Measurements from ENCODE around the gene CDKN3. TPM values are rescaled to one million over a fixed set of nuclear protein-coding genes. Genes with fewer than 3 reads are reported as not detected.

The CDKN3 gene
- total RNA-seq, 2 donors from 2014 or later = 2.6 to 20.6 TPM

DNA sequence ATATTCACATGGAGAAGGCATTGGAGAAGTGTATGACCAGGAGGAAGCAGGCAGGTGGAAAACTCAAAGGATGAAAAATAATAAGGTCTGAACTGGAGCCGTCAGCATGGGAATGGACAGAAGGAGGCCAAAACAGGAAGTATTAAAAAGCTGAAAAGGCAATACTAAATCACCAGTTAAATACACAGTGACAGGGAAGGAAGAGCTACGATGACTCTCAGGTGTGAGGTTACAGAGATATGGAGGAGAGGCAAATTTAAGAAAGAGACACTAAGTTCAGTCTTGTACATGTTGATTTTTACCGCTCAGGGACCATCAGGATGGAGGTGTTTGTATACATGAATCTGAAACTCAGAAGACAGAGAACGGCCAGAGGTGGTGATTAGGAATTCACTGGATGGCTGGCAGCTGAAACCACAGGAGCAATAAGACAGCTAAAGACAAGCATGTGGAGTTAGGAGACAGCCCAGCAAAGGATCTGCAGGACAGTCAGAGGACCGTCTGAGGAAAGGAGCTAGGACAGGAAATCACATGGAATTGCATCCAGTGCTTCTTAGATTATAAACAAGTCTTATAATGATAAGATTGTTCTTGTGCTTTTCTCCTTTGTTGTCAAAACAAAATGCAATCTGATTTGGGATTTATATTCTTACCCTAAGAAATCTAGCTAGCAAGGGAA lies 33.9 kb upstream of the CDKN3 start:
- no peak for DNase-seq (ENCODE audit: low spot score)

DNA sequence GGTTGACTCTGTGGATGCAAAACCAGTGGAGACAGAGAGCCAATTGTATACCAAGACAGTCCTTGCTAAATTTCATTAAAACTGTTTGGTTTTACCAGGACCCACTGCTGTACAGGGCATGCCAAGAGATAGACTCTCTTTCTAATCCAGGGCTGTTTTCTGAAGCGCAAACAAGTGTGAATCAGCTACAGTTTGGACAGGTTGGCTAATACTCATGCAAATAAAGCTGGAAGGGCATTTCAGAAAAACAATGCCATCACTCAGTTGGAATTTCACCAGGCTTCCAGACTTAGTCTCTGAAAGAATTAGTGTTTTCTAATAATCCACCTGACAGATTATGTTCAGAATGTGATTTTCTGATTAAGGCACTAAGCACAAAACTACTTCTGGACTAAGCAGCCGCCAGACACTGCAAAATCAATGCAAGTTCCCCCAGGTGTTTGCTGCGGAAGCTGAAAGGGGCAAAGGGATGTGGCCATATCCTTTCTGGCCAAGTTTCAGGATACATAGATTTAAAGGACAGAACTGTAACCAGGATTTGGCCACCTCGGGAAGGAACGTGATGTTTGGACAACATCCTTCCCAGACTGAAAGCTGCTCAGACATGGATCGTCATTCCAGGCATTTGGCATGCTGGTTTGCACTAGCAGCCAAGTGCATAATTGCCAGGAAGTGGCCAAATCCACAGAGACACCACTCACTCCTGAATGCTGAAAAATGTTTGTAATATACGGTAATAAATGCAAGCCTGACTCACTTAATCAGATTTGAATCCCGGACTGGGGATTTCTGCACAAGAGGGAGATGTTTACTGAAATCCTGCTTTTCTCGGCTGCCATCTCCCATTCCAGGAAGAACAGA lies 32.0 kb upstream of the CDKN3 start:
- Histone ChIP-seq H3K9me3 (no peaks in the 10 kb centered on the region), H3K4me3 (no peak overlapping the region), H3K4me1 (replicated peaks) (no peaks in the 10 kb centered on the region), H3K27ac (no peak overlapping the region), H3K27me3 (replicated peaks; ENCODE audit: insufficient read depth) (no peaks in the 10 kb centered on the region), H3K36me3 (no peaks in the 10 kb centered on the region)
- TF ChIP-seq POLR2A (IDR thresholded peaks at IDR 0.05) (no peak), POLR2AphosphoS5 (IDR thresholded peaks at IDR 0.05) (peak; percentile 34)
- peak; percentile 15 for DNase-seq (ENCODE audit: low spot score)
- intact Hi-C loops (cut with DNase I) = loop anchor here (5.0 kb wide), 1 partner anchor 128 kb away; no protein-coding TSS in a partner anchor
- 18% methylated on average over 9 of the region's 9 CpGs for WGBS

More for the DNA sequence above, 33.9 kb upstream of the CDKN3 start:
- no peaks in the 10 kb centered on the region for H3K4me1 ChIP-seq (replicated peaks)
- no peaks in the 10 kb centered on the region for H3K9me3 ChIP-seq
- H3K27ac ChIP-seq = no peak overlapping the region
- TF ChIP-seq, protein P1, sequence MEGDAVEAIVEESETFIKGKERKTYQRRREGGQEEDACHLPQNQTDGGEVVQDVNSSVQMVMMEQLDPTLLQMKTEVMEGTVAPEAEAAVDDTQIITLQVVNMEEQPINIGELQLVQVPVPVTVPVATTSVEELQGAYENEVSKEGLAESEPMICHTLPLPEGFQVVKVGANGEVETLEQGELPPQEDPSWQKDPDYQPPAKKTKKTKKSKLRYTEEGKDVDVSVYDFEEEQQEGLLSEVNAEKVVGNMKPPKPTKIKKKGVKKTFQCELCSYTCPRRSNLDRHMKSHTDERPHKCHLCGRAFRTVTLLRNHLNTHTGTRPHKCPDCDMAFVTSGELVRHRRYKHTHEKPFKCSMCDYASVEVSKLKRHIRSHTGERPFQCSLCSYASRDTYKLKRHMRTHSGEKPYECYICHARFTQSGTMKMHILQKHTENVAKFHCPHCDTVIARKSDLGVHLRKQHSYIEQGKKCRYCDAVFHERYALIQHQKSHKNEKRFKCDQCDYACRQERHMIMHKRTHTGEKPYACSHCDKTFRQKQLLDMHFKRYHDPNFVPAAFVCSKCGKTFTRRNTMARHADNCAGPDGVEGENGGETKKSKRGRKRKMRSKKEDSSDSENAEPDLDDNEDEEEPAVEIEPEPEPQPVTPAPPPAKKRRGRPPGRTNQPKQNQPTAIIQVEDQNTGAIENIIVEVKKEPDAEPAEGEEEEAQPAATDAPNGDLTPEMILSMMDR (IDR thresholded peaks at IDR 0.05) = no peak
- TF ChIP-seq POLR2A (IDR thresholded peaks at IDR 0.05) (no peak), POLR2AphosphoS5 (IDR thresholded peaks at IDR 0.05) (no peak)
- H3K4me3 ChIP-seq = no peak overlapping the region
- H3K36me3 ChIP-seq = no peaks in the 10 kb centered on the region
- WGBS = 53% methylated on average over 5 of the region's 5 CpGs
- intact Hi-C loops (cut with DNase I) = no loop called here
- no peaks in the 10 kb centered on the region for H3K27me3 ChIP-seq (replicated peaks; ENCODE audit: insufficient read depth)

DNA sequence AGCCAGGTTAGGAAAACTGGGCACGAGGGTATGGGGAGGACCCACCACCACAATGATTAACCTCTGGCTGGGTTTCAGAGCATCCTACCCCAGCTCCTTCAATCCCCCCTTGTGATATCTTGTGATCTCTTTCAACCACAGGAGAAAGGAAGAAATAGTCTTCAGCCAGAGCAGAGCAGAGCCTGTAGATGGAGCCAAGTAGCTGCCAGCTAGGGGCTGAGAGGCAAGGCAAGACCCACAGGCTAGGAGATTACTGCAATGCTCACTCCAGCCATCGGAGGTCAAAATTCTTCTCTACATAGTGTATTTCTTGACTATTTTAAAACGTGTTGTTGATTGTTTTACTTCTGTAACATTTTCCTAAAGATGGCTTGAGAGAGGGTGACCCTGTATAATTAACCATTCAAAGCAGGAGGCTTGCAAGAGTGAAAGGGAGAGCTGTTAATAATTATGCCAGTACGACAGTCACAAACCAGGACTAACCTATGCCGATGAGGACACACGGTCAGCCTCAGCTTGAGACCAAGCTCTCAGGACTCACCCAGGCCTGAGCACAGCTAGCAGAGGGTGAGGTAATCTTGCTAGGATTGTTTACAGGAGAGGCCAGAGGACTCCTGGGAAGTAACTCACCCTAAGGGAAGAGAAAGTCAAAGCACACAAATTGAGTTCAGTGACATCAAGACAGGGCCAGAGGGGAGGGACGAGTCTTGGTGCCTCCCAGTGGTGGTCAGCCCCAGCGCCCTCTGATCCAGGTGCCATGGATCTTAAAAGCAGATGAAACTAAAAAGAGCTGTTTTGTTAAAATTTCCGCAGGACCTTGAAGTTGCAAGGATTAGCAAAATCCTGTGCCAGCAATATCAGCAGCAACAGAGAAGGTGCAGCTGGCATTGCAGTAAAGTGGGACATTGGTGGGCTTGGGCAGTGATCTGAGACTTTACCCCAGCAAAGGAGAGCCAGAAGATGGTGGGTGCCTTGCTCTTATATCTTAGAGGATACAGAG lies 29.8 kb upstream of the CDKN3 start:
- H3K9me3 ChIP-seq = no peaks in the 10 kb centered on the region
- H3K27me3 ChIP-seq (replicated peaks; ENCODE audit: insufficient read depth) = no peaks in the 10 kb centered on the region
- TF ChIP-seq, protein P1 (IDR thresholded peaks at IDR 0.05) = no peak
- TF ChIP-seq POLR2AphosphoS5 (IDR thresholded peaks at IDR 0.05) = no peak
- TF ChIP-seq POLR2A (IDR thresholded peaks at IDR 0.05) = no peak
- H3K27ac ChIP-seq = no peak overlapping the region
- DNase-seq (ENCODE audit: low spot score) = no peak
- intact Hi-C loops (cut with DNase I) = loop anchor here (5.0 kb wide), 1 partner anchor 125 kb away; no protein-coding TSS in a partner anchor
- 64% methylated on average over 9 of the region's 9 CpGs for WGBS
- H3K4me3 ChIP-seq = no peak overlapping the region
- H3K4me1 ChIP-seq (replicated peaks) = no peaks in the 10 kb centered on the region
- no peaks in the 10 kb centered on the region for H3K36me3 ChIP-seq

DNA sequence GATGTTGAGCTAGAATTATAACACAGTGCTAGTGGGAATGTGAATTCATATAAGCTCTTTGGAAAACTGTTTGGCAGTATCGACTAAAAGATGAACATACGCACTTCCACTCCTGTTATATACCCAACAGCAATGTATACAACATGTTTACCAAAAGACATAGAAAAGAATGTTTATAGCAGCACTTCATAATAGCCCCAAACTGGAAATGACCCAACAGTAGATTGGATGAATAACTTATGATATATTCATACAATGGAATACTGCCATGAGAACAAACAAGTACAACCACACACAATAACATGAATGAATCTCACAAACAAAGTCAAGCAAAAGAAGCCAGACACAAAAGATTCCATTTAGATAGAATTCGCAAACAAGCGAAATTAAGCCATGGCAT lies 28.5 kb upstream of the CDKN3 start:
- Histone ChIP-seq H3K36me3 (no peaks in the 10 kb centered on the region), H3K4me3 (no peak overlapping the region), H3K4me1 (replicated peaks) (no peaks in the 10 kb centered on the region), H3K27me3 (replicated peaks; ENCODE audit: insufficient read depth) (no peaks in the 10 kb centered on the region), H3K9me3 (no peaks in the 10 kb centered on the region), H3K27ac (no peak overlapping the region)
- WGBS = 66% methylated on average over 4 of the region's 4 CpGs
- no peak for DNase-seq (ENCODE audit: low spot score)
- TF ChIP-seq POLR2AphosphoS5 (IDR thresholded peaks at IDR 0.05) (no peak), POLR2A (IDR thresholded peaks at IDR 0.05) (no peak)
- TF ChIP-seq, protein P1 (IDR thresholded peaks at IDR 0.05) = no peak
- intact Hi-C loops (cut with DNase I) = loop anchor here (5.0 kb wide), 1 partner anchor 124 kb away; no protein-coding TSS in a partner anchor
